Neutrophil (primary cell): ENCODE data around the gene SPAG16.

ENCODE experiments used
- H3K27ac ChIP-seq: fragments of 200-600 bp; sonication (generic); 2 replicates; pipeline ENCODE4 v1.5.1; 2016; ENCODE audit warnings: mild to moderate bottlenecking, moderate library complexity
- H3K27me3 ChIP-seq: fragments of 200-600 bp; sonication (generic); 2 replicates; pipeline ENCODE4 v1.6.0; 2016; ENCODE audit warnings: mild to moderate bottlenecking
- H3K36me3 ChIP-seq: fragments of 200-600 bp; sonication (generic); 2 replicates; pipeline ENCODE4 v1.5.1; 2017
- H3K4me1 ChIP-seq, 2 experiments: fragments of 200-600 bp in 1 of 2; sonication (generic) in 1 of 2; 1 replicate in 1 of 2; 2 replicates in 1 of 2; pipeline versions ENCODE4 v1.5.1 to v1.6.1; 2013 to 2016; ENCODE audit warnings: low read depth in 1 of 2, low read length in 1 of 2, mild to moderate bottlenecking in 1 of 2, moderate library complexity in 1 of 2; ENCODE audit not compliant: control insufficient read depth in 1 of 2, insufficient read depth in 1 of 2
- H3K4me3 ChIP-seq, 2 experiments: fragments of 200-600 bp in 1 of 2; sonication (generic) in 1 of 2; 1 replicate in 1 of 2; 2 replicates in 1 of 2; pipeline ENCODE4 v1.5.1; 2013 to 2016; ENCODE audit warnings: low read depth in 1 of 2, low read length in 1 of 2, mild to moderate bottlenecking in 1 of 2, moderate library complexity in 1 of 2
- H3K9me3 ChIP-seq: fragments of 200-600 bp; sonication (generic); 2 replicates; pipeline ENCODE4 v1.5.1; 2016
- CTCF ChIP-seq: fragments of 200-600 bp; sonication (generic); IDR thresholded peaks from 2 replicates; pipeline ENCODE4 v1.5.1; 2016; ENCODE audit warnings: antibody characterized with exemption

SPAG16 gene

GRCh38 chr2:213848631-213849030 lies 564.4 kb downstream of the SPAG16 start:
- Histone ChIP-seq H3K4me3 (no peak overlapping the region), H3K27ac (no peak overlapping the region), H3K4me1 (no peaks in the 10 kb centered on the region), H3K9me3 (no peaks in the 10 kb centered on the region), H3K36me3 (no peaks in the 10 kb centered on the region), H3K27me3 (no peaks in the 10 kb centered on the region)
- TF ChIP-seq CTCF: no peak

- no peaks in the 10 kb centered on the region for H3K36me3 ChIP-seq
- no peaks in the 10 kb centered on the region for H3K27me3 ChIP-seq
- no peaks in the 10 kb centered on the region for H3K4me1 ChIP-seq
- no peak overlapping the region for H3K27ac ChIP-seq
- TF ChIP-seq CTCF: no peak
- H3K9me3 ChIP-seq: no peaks in the 10 kb centered on the region
- no peak overlapping the region for H3K4me3 ChIP-seq
Measured at GRCh38 chr2:213861638-213862037, 577.4 kb downstream of the SPAG16 start.

- H3K4me3 ChIP-seq: no peak overlapping the region
- H3K4me1 ChIP-seq: no peaks in the 10 kb centered on the region
- no peaks in the 10 kb centered on the region for H3K36me3 ChIP-seq
- no peaks in the 10 kb centered on the region for H3K9me3 ChIP-seq
- no peak overlapping the region for H3K27ac ChIP-seq
- TF ChIP-seq CTCF: no peak
- no peaks in the 10 kb centered on the region for H3K27me3 ChIP-seq
Measured at GRCh38 chr2:213862407-213863076, 578.3 kb downstream of the SPAG16 start.

DNA sequence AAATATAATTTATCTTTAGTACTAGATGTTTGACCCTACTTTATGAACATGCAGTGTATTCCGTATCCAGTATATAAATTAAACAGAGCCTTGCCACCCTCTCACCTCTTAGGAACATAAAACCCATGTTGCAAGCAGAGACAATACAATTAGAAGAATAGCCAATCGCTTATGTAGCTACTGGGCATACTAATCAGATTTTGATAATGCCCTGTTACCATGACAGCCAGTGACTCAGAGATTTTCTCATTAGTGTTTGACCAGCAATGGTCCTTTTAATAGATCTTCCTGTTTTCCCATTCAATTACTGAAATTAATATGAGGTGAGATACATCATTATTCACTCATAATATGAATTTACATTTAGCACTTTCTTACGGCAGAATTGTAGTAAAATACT lies 579.3 kb downstream of the SPAG16 start:
- H3K27me3 ChIP-seq: no peaks in the 10 kb centered on the region
- no peaks in the 10 kb centered on the region for H3K9me3 ChIP-seq
- no peak for TF ChIP-seq CTCF
- H3K36me3 ChIP-seq: no peaks in the 10 kb centered on the region
- H3K4me1 ChIP-seq: no peaks in the 10 kb centered on the region
- no peak overlapping the region for H3K4me3 ChIP-seq
- H3K27ac ChIP-seq: no peak overlapping the region

GRCh38 chr2:213868526-213868925 lies 584.3 kb downstream of the SPAG16 start:
- TF ChIP-seq CTCF: no peak
- Histone ChIP-seq H3K36me3 (no peaks in the 10 kb centered on the region), H3K4me3 (no peak overlapping the region), H3K27ac (no peak overlapping the region), H3K4me1 (no peaks in the 10 kb centered on the region), H3K27me3 (no peaks in the 10 kb centered on the region), H3K9me3 (no peaks in the 10 kb centered on the region)
